ENCODE measurements around the gene NHSL2.

Gene NHSL2

DNA sequence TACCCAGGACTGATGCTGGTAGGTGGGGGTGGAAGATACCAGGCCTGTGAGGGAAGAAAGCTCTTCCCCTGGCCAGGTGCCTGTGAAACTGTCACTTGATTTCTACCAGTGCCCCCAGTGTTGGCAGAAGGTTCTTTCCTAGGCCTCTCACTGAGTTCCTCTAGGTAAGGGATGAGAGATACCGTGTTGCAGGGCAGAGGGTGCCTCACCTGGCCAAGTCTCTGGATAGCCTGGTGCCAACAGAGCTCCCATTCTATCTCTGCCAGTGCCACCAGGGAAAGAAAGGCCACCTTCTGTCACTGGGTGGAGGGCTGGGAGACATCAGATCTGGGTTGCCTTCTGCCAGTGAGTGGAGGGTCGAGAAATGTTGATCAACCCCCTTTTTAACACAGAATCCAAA lies 127.0 kb downstream of the NHSL2 start:
- no peak for DNase-seq (ENCODE audit: low read depth)
- TF ChIP-seq, protein P1, sequence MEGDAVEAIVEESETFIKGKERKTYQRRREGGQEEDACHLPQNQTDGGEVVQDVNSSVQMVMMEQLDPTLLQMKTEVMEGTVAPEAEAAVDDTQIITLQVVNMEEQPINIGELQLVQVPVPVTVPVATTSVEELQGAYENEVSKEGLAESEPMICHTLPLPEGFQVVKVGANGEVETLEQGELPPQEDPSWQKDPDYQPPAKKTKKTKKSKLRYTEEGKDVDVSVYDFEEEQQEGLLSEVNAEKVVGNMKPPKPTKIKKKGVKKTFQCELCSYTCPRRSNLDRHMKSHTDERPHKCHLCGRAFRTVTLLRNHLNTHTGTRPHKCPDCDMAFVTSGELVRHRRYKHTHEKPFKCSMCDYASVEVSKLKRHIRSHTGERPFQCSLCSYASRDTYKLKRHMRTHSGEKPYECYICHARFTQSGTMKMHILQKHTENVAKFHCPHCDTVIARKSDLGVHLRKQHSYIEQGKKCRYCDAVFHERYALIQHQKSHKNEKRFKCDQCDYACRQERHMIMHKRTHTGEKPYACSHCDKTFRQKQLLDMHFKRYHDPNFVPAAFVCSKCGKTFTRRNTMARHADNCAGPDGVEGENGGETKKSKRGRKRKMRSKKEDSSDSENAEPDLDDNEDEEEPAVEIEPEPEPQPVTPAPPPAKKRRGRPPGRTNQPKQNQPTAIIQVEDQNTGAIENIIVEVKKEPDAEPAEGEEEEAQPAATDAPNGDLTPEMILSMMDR (IDR thresholded peaks at IDR 0.05; ENCODE audit: insufficient read depth, low read depth, low read length, missing control alignments) = no peak
- no peak overlapping the region for H3K4me3 ChIP-seq (ENCODE audit: low read depth, low read length)

DNA sequence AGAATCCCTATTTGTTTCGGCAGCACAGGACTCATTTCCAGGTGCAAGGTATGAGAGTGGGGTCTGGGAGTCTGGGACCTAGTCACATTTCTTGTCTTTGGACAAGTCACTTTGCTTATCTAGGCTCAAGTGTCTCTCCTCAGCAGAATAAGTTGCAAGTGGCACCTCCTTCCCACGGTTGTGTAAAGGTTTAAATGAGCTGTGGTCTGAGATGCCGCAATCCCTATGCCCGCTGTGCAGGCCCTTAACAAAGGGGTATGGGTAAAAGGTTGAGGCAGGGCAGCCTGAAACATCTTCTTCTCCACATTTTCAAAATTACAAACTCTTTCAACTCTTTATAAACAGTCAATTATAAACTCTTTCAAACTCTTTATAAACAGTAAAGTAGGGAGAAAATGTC lies 127.4 kb downstream of the NHSL2 start:
- H3K4me3 ChIP-seq (ENCODE audit: low read depth, low read length) = no peak overlapping the region
- DNase-seq (ENCODE audit: low read depth) = no peak
- TF ChIP-seq, protein P1 (IDR thresholded peaks at IDR 0.05; ENCODE audit: insufficient read depth, low read depth, low read length, missing control alignments) = no peak

DNA sequence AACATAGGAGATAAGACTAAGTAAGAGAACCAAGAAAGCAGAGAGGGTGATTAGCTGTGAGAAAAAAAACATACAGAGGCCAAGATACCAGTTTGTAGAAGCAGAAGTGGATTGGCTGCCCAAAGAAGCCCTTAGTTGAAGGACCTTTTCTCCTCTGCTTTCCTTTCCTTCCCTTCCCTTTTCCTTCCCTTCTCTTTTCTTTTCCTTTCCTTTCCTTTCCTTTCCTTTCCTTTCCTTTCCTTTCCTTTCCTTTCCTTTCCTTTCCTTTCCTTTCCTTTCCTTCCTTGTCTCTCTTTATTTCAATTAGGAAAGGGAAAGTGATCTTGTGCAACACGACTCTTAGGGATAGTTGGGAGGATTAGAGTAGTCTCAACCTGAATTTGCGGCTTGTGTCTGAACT lies 128.2 kb downstream of the NHSL2 start:
- DNase-seq (ENCODE audit: low read depth) = no peak
- H3K4me3 ChIP-seq (ENCODE audit: low read depth, low read length) = no peak overlapping the region
- TF ChIP-seq, protein P1 (IDR thresholded peaks at IDR 0.05; ENCODE audit: insufficient read depth, low read depth, low read length, missing control alignments) = no peak

DNA sequence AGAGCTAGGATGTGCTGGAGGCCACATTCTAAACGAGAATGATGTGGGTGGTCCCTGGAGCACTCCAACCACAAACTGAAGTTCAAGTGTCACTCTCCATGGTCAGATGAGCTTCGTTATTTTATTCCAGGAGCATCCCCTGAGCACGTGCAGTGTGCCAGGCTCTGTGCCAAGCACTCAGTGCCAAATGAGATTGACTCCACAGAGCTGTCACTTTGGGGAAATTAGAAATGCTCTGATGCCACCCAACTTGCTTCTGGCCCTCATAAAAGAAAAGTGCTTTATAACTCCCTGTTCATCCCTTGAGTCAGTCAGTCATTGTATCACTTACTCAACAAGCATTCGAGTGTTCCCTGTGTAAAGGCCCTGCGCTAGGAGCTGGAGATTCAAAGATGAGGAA lies 129.9 kb downstream of the NHSL2 start:
- no peak for DNase-seq (ENCODE audit: low read depth)
- TF ChIP-seq, protein P1 (IDR thresholded peaks at IDR 0.05; ENCODE audit: insufficient read depth, low read depth, low read length, missing control alignments) = no peak
- no peak overlapping the region for H3K4me3 ChIP-seq (ENCODE audit: low read depth, low read length)

DNA sequence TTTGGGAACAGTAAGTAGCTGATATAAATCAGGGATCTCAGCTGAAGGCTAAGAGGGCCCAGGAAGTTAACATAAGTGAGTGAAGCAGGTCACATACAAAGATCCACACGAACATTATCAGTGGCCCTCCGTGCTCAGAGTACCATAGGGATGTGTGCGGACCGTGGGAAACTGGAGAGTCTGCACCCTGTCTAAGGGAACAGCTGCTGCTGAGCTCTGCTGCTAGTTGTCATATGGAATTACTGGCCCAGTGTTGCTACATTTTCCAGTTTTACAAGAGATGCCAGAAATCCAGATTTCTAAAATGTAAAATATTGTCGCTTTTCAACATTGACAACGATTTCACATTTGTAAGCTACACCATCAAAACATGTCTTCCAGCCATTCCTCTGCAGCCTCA lies 130.5 kb downstream of the NHSL2 start:
- no peak overlapping the region for H3K4me3 ChIP-seq (ENCODE audit: low read depth, low read length)
- DNase-seq (ENCODE audit: low read depth) = no peak
- TF ChIP-seq, protein P1 (IDR thresholded peaks at IDR 0.05; ENCODE audit: insufficient read depth, low read depth, low read length, missing control alignments) = no peak

DNA sequence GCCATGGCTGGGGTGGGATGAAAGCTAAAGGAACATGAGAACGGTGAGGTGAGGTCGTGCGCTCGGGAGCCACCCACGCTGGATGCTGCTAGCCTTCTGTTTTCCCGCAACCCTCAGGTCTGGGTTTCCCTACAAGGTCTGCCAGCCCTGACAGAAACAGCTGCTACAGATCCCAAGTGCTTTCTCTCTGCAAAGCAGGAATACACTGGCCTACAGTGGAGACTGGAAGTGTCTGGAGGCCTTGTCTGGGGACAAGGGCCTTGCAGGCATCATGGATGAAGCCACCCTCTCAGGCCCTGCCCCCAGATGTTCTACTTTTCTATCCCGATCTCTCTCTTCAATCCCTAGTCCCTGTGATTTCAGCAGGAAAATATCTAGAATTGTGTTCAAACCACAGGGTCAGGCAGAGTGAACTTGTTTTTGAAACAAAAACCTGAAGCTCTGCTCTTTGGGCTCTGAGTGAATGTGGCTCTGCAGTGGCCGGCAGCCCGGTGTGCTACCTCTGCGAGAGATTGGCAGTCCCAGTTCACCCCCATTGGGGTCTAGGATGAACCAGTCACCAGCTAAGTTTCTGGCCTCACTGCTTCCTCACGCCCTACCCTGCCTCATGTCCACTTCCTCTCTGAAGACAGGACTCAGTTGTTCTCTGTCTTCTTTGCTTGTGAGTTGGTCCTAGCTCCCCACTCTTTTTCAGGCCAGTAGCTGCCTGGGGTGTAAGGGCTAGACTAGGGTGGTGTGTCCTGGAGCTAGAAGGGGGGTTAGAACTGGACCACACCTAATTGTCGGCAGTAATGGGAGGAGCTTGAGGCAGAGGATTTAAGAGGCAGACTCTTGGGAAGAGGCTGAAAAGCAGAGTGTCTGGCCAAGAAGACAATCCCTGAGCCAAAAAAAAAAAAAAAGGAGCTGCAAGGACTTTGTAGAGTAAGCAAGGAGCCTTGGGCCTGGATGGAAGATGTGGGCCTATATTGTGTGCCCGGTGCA lies 131.5 kb downstream of the NHSL2 start:
- no peak for DNase-seq (ENCODE audit: low read depth)
- TF ChIP-seq, protein P1 (IDR thresholded peaks at IDR 0.05; ENCODE audit: insufficient read depth, low read depth, low read length, missing control alignments) = no peak
- H3K4me3 ChIP-seq (ENCODE audit: low read depth, low read length) = no peak overlapping the region
